ENCODE results near the gene LAMTOR4. TPM values are rescaled to one million over a fixed set of nuclear protein-coding genes. Genes with fewer than 3 reads are reported as not detected.

Gene LAMTOR4
- total RNA-seq, 2 donors from 2014 or later = 213 to 243 TPM

- Histone ChIP-seq H3K27ac (no peak overlapping the region), H3K27me3 (replicated peaks; ENCODE audit: insufficient read depth) (no peaks in the 10 kb centered on the region), H3K36me3 (no peaks in the 10 kb centered on the region), H3K4me3 (no peak overlapping the region), H3K9me3 (no peaks in the 10 kb centered on the region), H3K4me1 (replicated peaks) (peaks cover 5% of the 10 kb centered on the region)
- DNase-seq (ENCODE audit: low spot score) = no peak
- TF ChIP-seq, protein P1, sequence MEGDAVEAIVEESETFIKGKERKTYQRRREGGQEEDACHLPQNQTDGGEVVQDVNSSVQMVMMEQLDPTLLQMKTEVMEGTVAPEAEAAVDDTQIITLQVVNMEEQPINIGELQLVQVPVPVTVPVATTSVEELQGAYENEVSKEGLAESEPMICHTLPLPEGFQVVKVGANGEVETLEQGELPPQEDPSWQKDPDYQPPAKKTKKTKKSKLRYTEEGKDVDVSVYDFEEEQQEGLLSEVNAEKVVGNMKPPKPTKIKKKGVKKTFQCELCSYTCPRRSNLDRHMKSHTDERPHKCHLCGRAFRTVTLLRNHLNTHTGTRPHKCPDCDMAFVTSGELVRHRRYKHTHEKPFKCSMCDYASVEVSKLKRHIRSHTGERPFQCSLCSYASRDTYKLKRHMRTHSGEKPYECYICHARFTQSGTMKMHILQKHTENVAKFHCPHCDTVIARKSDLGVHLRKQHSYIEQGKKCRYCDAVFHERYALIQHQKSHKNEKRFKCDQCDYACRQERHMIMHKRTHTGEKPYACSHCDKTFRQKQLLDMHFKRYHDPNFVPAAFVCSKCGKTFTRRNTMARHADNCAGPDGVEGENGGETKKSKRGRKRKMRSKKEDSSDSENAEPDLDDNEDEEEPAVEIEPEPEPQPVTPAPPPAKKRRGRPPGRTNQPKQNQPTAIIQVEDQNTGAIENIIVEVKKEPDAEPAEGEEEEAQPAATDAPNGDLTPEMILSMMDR (IDR thresholded peaks at IDR 0.05) = no peak
- TF ChIP-seq POLR2A (IDR thresholded peaks at IDR 0.05) = no peak
- TF ChIP-seq POLR2AphosphoS5 (IDR thresholded peaks at IDR 0.05) = no peak
- intact Hi-C loops (cut with DNase I) = no loop called here
- WGBS = 95% methylated on average over 2 of the region's 2 CpGs
These were observed 1.4 kb upstream of the LAMTOR4 start for GRCh38 chr7:100147278-100147677.

DNA sequence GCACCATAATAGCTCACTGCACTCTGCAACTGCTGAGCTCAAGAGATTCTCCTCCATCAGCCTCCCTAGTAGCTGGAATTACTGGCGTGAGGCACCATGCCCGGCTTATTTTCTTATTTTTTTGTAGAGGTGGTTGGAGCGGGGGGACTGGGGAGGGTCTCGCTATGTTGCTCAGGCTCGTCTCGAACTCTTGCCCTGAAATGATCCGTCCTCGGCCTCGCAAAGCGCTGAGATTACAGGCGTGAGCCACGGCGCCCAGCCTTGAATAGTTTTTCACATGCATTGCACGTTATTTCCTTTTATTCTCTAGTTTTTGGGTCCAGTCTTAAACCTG is 526 bp upstream of the LAMTOR4 start:
- DNase-seq (ENCODE audit: low spot score) = no peak
- 10% methylated on average over 14 of the region's 14 CpGs for WGBS
- Histone ChIP-seq H3K9me3 (no peaks in the 10 kb centered on the region), H3K27me3 (replicated peaks; ENCODE audit: insufficient read depth) (no peaks in the 10 kb centered on the region), H3K27ac (peak overlapping the region; percentile 66 to 73), H3K4me3 (peak overlapping the region; percentile 24 to 62), H3K4me1 (replicated peaks) (peaks cover 5% of the 10 kb centered on the region), H3K36me3 (no peaks in the 10 kb centered on the region)
- no peak for TF ChIP-seq POLR2AphosphoS5 (IDR thresholded peaks at IDR 0.05)
- TF ChIP-seq, protein P1 (IDR thresholded peaks at IDR 0.05) = no peak
- TF ChIP-seq POLR2A (IDR thresholded peaks at IDR 0.05) = no peak
- intact Hi-C loops (cut with DNase I) = no loop called here

- Histone ChIP-seq H3K9me3 (no peaks in the 10 kb centered on the region), H3K4me3 (no peak overlapping the region), H3K36me3 (peaks cover 0 to 4% of the 10 kb centered on the region in 2 donors), H3K27me3 (replicated peaks; ENCODE audit: insufficient read depth) (no peaks in the 10 kb centered on the region), H3K4me1 (replicated peaks) (peaks cover 5% of the 10 kb centered on the region), H3K27ac (no peak overlapping the region)
- no peak for DNase-seq (ENCODE audit: low spot score)
- TF ChIP-seq POLR2AphosphoS5 (IDR thresholded peaks at IDR 0.05) = no peak
- TF ChIP-seq, protein P1 (IDR thresholded peaks at IDR 0.05) = no peak
- no peak for TF ChIP-seq POLR2A (IDR thresholded peaks at IDR 0.05)
- intact Hi-C loops (cut with DNase I) = no loop called here
These were observed 3.7 kb downstream of the LAMTOR4 start for GRCh38 chr7:100152404-100152803.

DNA sequence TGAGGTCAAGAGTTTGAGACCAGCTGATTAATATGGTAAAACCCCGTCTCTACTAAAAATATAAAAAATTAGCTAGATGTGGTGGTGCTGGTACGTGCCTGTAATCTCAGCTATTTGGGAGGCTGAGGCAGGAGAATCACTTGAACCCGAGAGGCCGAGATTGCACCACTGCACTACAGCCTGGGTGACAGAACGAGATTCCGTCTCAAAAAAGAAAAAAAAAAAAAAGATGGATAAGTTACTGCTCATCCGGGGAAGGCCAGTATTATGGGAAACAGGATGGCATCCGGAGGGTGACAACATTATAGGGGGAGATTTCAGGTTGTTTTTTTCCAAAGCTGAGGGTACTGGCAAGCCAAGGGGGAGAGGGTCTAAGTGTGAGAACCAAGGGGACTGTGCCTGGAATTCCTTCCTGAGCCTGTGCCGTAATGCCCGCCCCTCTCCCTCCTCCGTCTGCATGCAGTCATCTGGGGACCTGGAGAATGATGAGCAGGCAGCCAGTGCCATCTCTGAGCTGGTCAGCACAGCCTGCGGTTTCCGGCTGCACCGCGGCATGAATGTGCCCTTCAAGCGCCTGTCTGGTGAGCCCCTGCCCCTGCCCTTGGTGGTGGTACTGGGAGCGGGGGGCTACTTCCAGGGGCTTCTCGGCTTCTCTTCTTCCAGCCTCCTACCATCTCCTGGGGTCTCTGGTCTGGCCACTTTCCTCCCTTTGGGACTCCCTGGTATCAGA is 4.4 kb downstream of the LAMTOR4 start:
- TF ChIP-seq POLR2A (IDR thresholded peaks at IDR 0.05) (no peak), POLR2AphosphoS5 (IDR thresholded peaks at IDR 0.05) (no peak)
- TF ChIP-seq, protein P1 (IDR thresholded peaks at IDR 0.05) = no peak
- Histone ChIP-seq H3K36me3 (peaks cover 0 to 4% of the 10 kb centered on the region in 2 donors), H3K27ac (no peak overlapping the region), H3K4me1 (replicated peaks) (peaks cover 5% of the 10 kb centered on the region), H3K27me3 (replicated peaks; ENCODE audit: insufficient read depth) (no peaks in the 10 kb centered on the region), H3K9me3 (no peaks in the 10 kb centered on the region), H3K4me3 (no peak overlapping the region)
- no peak for DNase-seq (ENCODE audit: low spot score)
- 87% methylated on average over 18 of the region's 18 CpGs for WGBS
- intact Hi-C loops (cut with DNase I) = no loop called here
